Measurements from ENCODE around the gene SPACA9. TPM values are rescaled to one million over a fixed set of nuclear protein-coding genes. Genes with fewer than 3 reads are reported as not detected.

Gene SPACA9
- 13.9 TPM for total RNA-seq
- long read RNA-seq, transcript SPACA9-202 (4 exons, 2,243 nt), result major isoform, 9 of 22 reads
- long read RNA-seq, partial matches to known transcripts, result 5 of 22 reads
- long read RNA-seq, other reads (novel, unspliced or antisense), result 3 of 22 reads

GRCh38 chr9:132878695-132879456 lies at the start of gene SPACA9:
Gene SPACA9 (plus strand): TSS chr9:132878898. CDS start chr9:132883948, 5,050 bp downstream.
- Histone ChIP-seq H3K27me3 (ENCODE audit: low read depth) (no peaks in the 10 kb centered on the region), H3K4me3 (peak within 1 kb of the TSS; percentile 89), H3K9me3 (no peaks in the 10 kb centered on the region), H3K4me1 (peaks cover 13% of the 10 kb centered on the region), H3K36me3 (no peaks in the 10 kb centered on the region), H3K27ac (peak within 1 kb of the TSS; percentile 85)
- intact Hi-C loops (cut with DNase I), result no loop called here
- ATAC-seq (peak; percentile 90 to 95), DNase-seq (peak; percentile 85)
- TF ChIP-seq CTCF (IDR thresholded peaks at IDR 0.05), result no peak

GRCh38 chr9:132832171-132832881 lies 46.4 kb upstream of the SPACA9 start:
- H3K4me3 ChIP-seq, result no peak overlapping the region
- intact Hi-C loops (cut with DNase I), result no loop called here
- TF ChIP-seq CTCF (IDR thresholded peaks at IDR 0.05), result no peak
- H3K9me3 ChIP-seq, result no peaks in the 10 kb centered on the region
- no peak for ATAC-seq
- DNase-seq, result no peak
- H3K27me3 ChIP-seq (ENCODE audit: low read depth), result no peaks in the 10 kb centered on the region
- no peaks in the 10 kb centered on the region for H3K4me1 ChIP-seq
- H3K27ac ChIP-seq, result no peak overlapping the region
- H3K36me3 ChIP-seq, result no peaks in the 10 kb centered on the region

- Histone ChIP-seq H3K27me3 (ENCODE audit: low read depth) (no peaks in the 10 kb centered on the region), H3K4me3 (no peak overlapping the region), H3K36me3 (no peaks in the 10 kb centered on the region), H3K27ac (no peak overlapping the region), H3K9me3 (no peaks in the 10 kb centered on the region), H3K4me1 (no peaks in the 10 kb centered on the region)
- intact Hi-C loops (cut with DNase I), result no loop called here
- ATAC-seq (no peak), DNase-seq (no peak)
- no peak for TF ChIP-seq CTCF (IDR thresholded peaks at IDR 0.05)
Measured at GRCh38 chr9:132833550-132834121, 45.1 kb upstream of the SPACA9 start.

GRCh38 chr9:132834343-132834742 lies 44.4 kb upstream of the SPACA9 start:
- no peak for DNase-seq
- Histone ChIP-seq H3K27ac (no peak overlapping the region), H3K9me3 (no peaks in the 10 kb centered on the region), H3K27me3 (ENCODE audit: low read depth) (no peaks in the 10 kb centered on the region), H3K36me3 (no peaks in the 10 kb centered on the region), H3K4me1 (no peaks in the 10 kb centered on the region), H3K4me3 (no peak overlapping the region)
- ATAC-seq, result no peak
- no peak for TF ChIP-seq CTCF (IDR thresholded peaks at IDR 0.05)
- intact Hi-C loops (cut with DNase I), result no loop called here

- Histone ChIP-seq H3K9me3 (no peaks in the 10 kb centered on the region), H3K4me1 (no peaks in the 10 kb centered on the region), H3K27me3 (ENCODE audit: low read depth) (no peaks in the 10 kb centered on the region), H3K27ac (no peak overlapping the region), H3K36me3 (no peaks in the 10 kb centered on the region), H3K4me3 (no peak overlapping the region)
- no peak for TF ChIP-seq CTCF (IDR thresholded peaks at IDR 0.05)
- intact Hi-C loops (cut with DNase I), result no loop called here
- DNase-seq (no peak), ATAC-seq (no peak)
Measured at GRCh38 chr9:132837501-132838286, 41.0 kb upstream of the SPACA9 start.

All from lower lobe of right lung (tissue), 2 donors.